ENCODE results near the gene ARHGAP8. TPM values are rescaled to one million over a fixed set of nuclear protein-coding genes. Genes with fewer than 3 reads are reported as not detected.

Gene ARHGAP8
- total and polyA plus RNA-seq, 2 donors (not counting 3 experiments of a cell fraction or from before 2014, with no cell fraction given), result not detected

DNA sequence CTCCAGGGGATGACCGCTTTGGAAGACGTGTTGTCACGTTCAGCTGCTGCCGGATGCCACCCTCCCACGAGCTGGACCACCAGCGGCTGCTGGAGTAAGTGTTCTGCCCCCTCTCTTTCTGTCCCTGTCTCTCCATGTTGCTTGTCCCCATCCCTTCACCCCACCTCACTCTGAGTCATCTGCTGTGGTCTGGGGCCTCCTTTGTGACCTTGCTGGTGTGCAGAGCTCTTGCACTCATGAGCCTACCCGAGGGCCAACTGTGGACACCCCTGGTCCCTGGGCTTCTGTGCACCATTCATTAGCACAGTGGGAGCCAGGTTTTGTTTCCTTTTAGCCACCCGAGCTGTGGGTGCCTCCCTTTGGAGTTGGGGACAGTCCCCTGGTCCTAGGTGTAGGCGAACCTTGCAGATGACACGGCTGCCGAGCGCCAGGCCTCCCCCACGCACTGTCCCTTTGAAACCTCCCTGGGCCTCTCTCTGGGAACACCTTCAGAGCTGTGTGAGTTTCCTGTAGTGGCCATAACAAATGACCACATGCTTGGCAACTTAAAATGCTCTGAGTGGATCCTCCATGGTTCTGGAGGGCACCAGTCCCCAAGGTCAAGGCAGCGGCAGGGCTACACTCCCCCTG, 49.8 kb downstream of the ARHGAP8 start:
- no peak overlapping the region for H2AFZ ChIP-seq (ENCODE audit: low read depth, low read length)
- H3K4me2 ChIP-seq (ENCODE audit: insufficient read depth, low read length), result no peak overlapping the region
- H3K36me3 ChIP-seq (ENCODE audit: control insufficient read depth in 2 of 2, extremely low read depth in 1 of 2, insufficient read depth in 2 of 2, low read length in 2 of 2), result no peaks in the 10 kb centered on the region
- no peaks in the 10 kb centered on the region for H3K9me1 ChIP-seq (replicated peaks; ENCODE audit: control insufficient read depth, extremely low read depth, insufficient read depth, low read length)
- no peaks in the 10 kb centered on the region for H3K79me2 ChIP-seq (ENCODE audit: control insufficient read depth, insufficient read depth, low read length)
- DNase-seq (ENCODE audit: low read depth, low spot score) (no peak), FAIRE-seq (no peak)
- ChIA-PET POLR2A (no interaction called here), CTCF (no interaction called here)
- H4K20me1 ChIP-seq (replicated peaks; ENCODE audit: control insufficient read depth, extremely low read depth, insufficient read depth, low read length), result no peaks in the 10 kb centered on the region
- no peaks in the 10 kb centered on the region for H3K27me3 ChIP-seq (ENCODE audit: control insufficient read depth in 2 of 2, insufficient read depth in 2 of 2, low read length in 2 of 2)
- no peak overlapping the region for H3K9ac ChIP-seq (replicated peaks; ENCODE audit: extremely low read depth, insufficient read depth, low read length)
- dilution Hi-C loops (cut with MboI; ENCODE audit: extremely low pct_ligation_motif_present, low sequenced_read_pairs) (no loop called here), intact Hi-C loops (cut with micrococcal nuclease) (no loop called here)
- TF ChIP-seq EZH2 (IDR thresholded peaks at IDR 0.05; ENCODE audit: borderline replicate concordance, low read depth, low read length, severe bottlenecking), result no peak
- TF ChIP-seq, protein P1, sequence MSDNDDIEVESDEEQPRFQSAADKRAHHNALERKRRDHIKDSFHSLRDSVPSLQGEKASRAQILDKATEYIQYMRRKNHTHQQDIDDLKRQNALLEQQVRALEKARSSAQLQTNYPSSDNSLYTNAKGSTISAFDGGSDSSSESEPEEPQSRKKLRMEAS (IDR thresholded peaks at IDR 0.05; ENCODE audit: insufficient read depth, insufficient read length), result no peak
- TF ChIP-seq POLR2A (IDR thresholded peaks at IDR 0.05; ENCODE audit: low read depth, low read length), result no peak
- TF ChIP-seq POLR2AphosphoS5 (IDR thresholded peaks at IDR 0.05; ENCODE audit: insufficient read depth, low read depth, low read length), result no peak
- TF ChIP-seq FOS (IDR thresholded peaks at IDR 0.05; ENCODE audit: borderline replicate concordance, insufficient read depth, low read length), result no peak
- TF ChIP-seq MYC (IDR thresholded peaks at IDR 0.05; ENCODE audit: low read depth, low read length), result no peak
- TF ChIP-seq JUN (IDR thresholded peaks at IDR 0.05; ENCODE audit: borderline replicate concordance, insufficient read depth, insufficient read length, low read depth), result no peak
- no peak for TF ChIP-seq GATA2 (IDR thresholded peaks at IDR 0.05; ENCODE audit: insufficient read depth, insufficient read length, low read depth, low read length)
- TF ChIP-seq, protein P2, sequence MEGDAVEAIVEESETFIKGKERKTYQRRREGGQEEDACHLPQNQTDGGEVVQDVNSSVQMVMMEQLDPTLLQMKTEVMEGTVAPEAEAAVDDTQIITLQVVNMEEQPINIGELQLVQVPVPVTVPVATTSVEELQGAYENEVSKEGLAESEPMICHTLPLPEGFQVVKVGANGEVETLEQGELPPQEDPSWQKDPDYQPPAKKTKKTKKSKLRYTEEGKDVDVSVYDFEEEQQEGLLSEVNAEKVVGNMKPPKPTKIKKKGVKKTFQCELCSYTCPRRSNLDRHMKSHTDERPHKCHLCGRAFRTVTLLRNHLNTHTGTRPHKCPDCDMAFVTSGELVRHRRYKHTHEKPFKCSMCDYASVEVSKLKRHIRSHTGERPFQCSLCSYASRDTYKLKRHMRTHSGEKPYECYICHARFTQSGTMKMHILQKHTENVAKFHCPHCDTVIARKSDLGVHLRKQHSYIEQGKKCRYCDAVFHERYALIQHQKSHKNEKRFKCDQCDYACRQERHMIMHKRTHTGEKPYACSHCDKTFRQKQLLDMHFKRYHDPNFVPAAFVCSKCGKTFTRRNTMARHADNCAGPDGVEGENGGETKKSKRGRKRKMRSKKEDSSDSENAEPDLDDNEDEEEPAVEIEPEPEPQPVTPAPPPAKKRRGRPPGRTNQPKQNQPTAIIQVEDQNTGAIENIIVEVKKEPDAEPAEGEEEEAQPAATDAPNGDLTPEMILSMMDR (IDR thresholded peaks at IDR 0.05; ENCODE audit: extremely low read depth in 1 of 2, insufficient read depth in 1 of 2, low read depth in 1 of 2, low read length in 2 of 2), result no peak
- no peak overlapping the region for H3K4me3 ChIP-seq (replicated peaks in 1 of 3; ENCODE audit: insufficient read depth in 1 of 3, low read depth in 1 of 3, low read length in 3 of 3)
- no peaks in the 10 kb centered on the region for H3K4me1 ChIP-seq (ENCODE audit: control insufficient read depth, extremely low read depth, insufficient read depth, low read length)
- H3K9me3 ChIP-seq (replicated peaks; ENCODE audit: control insufficient read depth, insufficient read depth, low read length), result no peaks in the 10 kb centered on the region
- BruUV-seq (replicated peaks), result no TSS peak
- H3K27ac ChIP-seq (ENCODE audit: insufficient read depth, low read depth, low read length), result no peak overlapping the region
